HepG2 (cell line): ENCODE results near the gene COBLL1. TPM values are rescaled to one million over a fixed set of nuclear protein-coding genes. Genes with fewer than 3 reads are reported as not detected.

Experiments
- CREM ChIP-seq, 2 experiments: sonication (generic) in 1 of 2; formaldehyde crosslinking in 1 of 2; IDR thresholded peaks; 2 replicates each; pipeline versions ENCODE4 v1.4.0 to v1.6.1; 2016 to 2020; ENCODE audit warnings: antibody characterized with exemption in 1 of 2, mild to moderate bottlenecking in 1 of 2, missing genetic modification reagents in 1 of 2
- ELF3 ChIP-seq: IDR thresholded peaks from 2 replicates; pipeline ENCODE4 v1.6.1; 2016; ENCODE audit warnings: missing genetic modification reagents, missing compliant biosample characterization
- IRF1 ChIP-seq: sonication (generic); formaldehyde crosslinking; IDR thresholded peaks from 2 replicates; pipeline ENCODE4 v1.4.0; 2020; ENCODE audit warnings: low read depth, mild to moderate bottlenecking, missing genetic modification reagents
- LCORL ChIP-seq, 2 experiments: fragments of 450-650 bp in 1 of 2; sonication (generic) in 1 of 2; formaldehyde crosslinking in 1 of 2; IDR thresholded peaks; 2 replicates each; pipeline versions ENCODE4 v1.5.0 to v1.6.1; 2017 to 2020; ENCODE audit warnings: antibody characterized with exemption in 1 of 2, missing genetic modification reagents in 1 of 2
- MEIS1 ChIP-seq: sonication (generic); formaldehyde crosslinking; IDR thresholded peaks from 2 replicates; pipeline ENCODE4 v1.9.0; 2021; ENCODE audit warnings: mild to moderate bottlenecking, missing genetic modification reagents, moderate library complexity, borderline replicate concordance
- TFE3 ChIP-seq: IDR thresholded peaks from 2 replicates; pipeline ENCODE4 v1.6.1; 2016
- THAP11 ChIP-seq: IDR thresholded peaks from 2 replicates; pipeline ENCODE4 v1.6.1; 2016; ENCODE audit warnings: missing biosample characterization, missing genetic modification reagents
- ZNF12 ChIP-seq: sonication (generic); formaldehyde crosslinking; IDR thresholded peaks from 2 replicates; pipeline ENCODE4 v1.5.0; 2020; ENCODE audit warnings: missing genetic modification reagents
- ZNF205 ChIP-seq: IDR thresholded peaks from 2 replicates; pipeline ENCODE4 v1.6.1; 2018; ENCODE audit warnings: missing biosample characterization, missing genetic modification reagents
- ZNF317 ChIP-seq: sonication (generic); formaldehyde crosslinking; IDR thresholded peaks from 2 replicates; pipeline ENCODE4 v1.5.0; 2020; ENCODE audit warnings: mild to moderate bottlenecking, missing genetic modification reagents
- ZNF563 ChIP-seq: sonication (generic); formaldehyde crosslinking; IDR thresholded peaks from 2 replicates; pipeline ENCODE4 v1.8.0; 2022; ENCODE audit warnings: mild to moderate bottlenecking, moderate library complexity, missing genetic modification reagents
- ZNF710 ChIP-seq: sonication (generic); formaldehyde crosslinking; IDR thresholded peaks from 2 replicates; pipeline ENCODE4 v1.5.0; 2020; ENCODE audit warnings: mild to moderate bottlenecking, missing genetic modification reagents, borderline replicate concordance
- ZNF724P ChIP-seq: sonication (generic); formaldehyde crosslinking; IDR thresholded peaks from 2 replicates; pipeline ENCODE4 v1.8.0; 2022; ENCODE audit warnings: missing genetic modification reagents, borderline replicate concordance
- ZNF83 ChIP-seq: sonication (generic); formaldehyde crosslinking; IDR thresholded peaks from 2 replicates; pipeline ENCODE4 v1.4.0; 2020; ENCODE audit warnings: missing genetic modification reagents, mild to moderate bottlenecking, borderline replicate concordance
- ZNF839 ChIP-seq: sonication (generic); formaldehyde crosslinking; IDR thresholded peaks from 2 replicates; pipeline ENCODE4 v1.4.0; 2020; ENCODE audit warnings: missing genetic modification reagents, mild to moderate bottlenecking, borderline replicate concordance
- ZNF850 ChIP-seq: sonication (generic); formaldehyde crosslinking; conservative IDR thresholded peaks from 2 replicates; pipeline ENCODE4 v1.9.0; 2021; ENCODE audit warnings: mild to moderate bottlenecking, missing genetic modification reagents
- polyA plus RNA-seq, 8 experiments: library from polyadenylated mRNA; depleted of rRNA in 3 of 8; stranded (reverse) in 7 of 8; unstranded in 1 of 8; fragments of >200 nt; fragmentation: Illumina TruSeq in 4 of 8; extraction: Trizol in 4 of 8; gene quantifications; 2 replicates each; pipeline versions ENCODE4 v1.2.1 to v1.2.3, GENCODE V29; 2011 to 2016; ENCODE audit warnings: low read depth in 4 of 8, missing spikeins in 1 of 8, mixed read lengths in 1 of 8; ENCODE audit not compliant: insufficient read depth in 1 of 8
- total RNA-seq, 5 experiments: library from RNA; depleted of rRNA; stranded (reverse); fragments of >200 nt; fragmentation: Illumina TruSeq; extraction: Trizol; gene quantifications; 2 replicates each; pipeline ENCODE4 v1.2.3, GENCODE V29; 2016; ENCODE audit warnings: low read depth in 1 of 5

The COBLL1 gene
- total and polyA plus RNA-seq, 2 of the 13 experiments (the other 11 are each of a cell fraction or from before 2014, with no cell fraction given): 32.6 to 86.8 TPM

DNA sequence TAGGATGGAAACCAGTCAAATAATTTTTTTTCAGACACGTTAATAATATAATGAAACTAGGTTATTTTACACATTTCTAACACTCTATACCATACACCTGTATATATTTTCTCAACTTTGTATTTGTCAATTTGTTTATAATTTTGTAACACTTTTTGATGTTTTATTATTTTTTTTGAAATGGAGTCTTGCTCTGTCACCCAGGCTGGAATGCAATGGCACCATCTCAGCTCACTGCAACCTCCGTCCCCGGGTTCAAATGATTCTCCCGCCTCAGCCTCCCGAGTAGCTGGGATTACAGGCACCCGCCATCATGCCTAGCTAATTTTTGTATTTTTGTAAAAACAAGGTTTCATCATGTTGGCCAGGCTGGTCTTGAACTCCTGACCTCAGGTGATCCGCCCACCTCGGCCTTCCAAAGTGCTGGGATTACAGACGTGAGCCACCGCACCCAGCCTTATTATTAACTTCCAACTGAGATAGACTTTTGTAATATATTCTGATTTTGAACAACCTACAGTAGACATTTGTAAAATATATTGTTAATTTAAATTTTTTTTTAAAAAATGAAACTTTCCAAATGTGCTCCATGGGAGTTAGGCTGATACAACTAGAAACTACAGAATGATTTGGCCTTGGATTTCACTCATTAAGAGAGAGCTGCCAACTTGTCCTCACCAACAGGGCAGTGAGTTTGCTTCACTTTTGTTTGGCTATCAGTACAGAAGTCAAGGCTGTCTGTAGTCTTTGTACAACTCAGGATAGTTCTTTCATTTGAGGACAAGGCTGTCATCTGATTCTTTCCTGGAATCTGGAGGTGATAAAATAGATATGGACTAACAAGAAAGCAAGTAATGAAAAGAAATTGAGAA lies 33.9 kb upstream of the COBLL1 start (continued):
- peak; percentile 71; the same call in 1 of the 2 replicates for TF ChIP-seq ZNF710 (CRISPR knock-in tag)
- peak; percentile 76 for TF ChIP-seq ELF3
- no peak for TF ChIP-seq ZNF83 (CRISPR knock-in tag)
- TF ChIP-seq CREM (IDR thresholded peaks at IDR 0.05): peak; percentile 51; the same call in 1 of the 2 replicates
- no peak for TF ChIP-seq CREM (CRISPR knock-in tag; IDR thresholded peaks at IDR 0.05)
- no peak for TF ChIP-seq ZNF839 (CRISPR knock-in tag)
- TF ChIP-seq IRF1 (CRISPR knock-in tag): no peak
- peak; percentile 46; the same call in 1 of the 2 replicates for TF ChIP-seq ZNF205 (CRISPR knock-in tag)
- TF ChIP-seq THAP11 (CRISPR knock-in tag): peak; percentile 40
- TF ChIP-seq ZNF850 (CRISPR knock-in tag): no peak
- no peak for TF ChIP-seq ZNF724P
- peak; percentile 67; the same call in 1 of the 2 replicates for TF ChIP-seq TFE3 (CRISPR knock-in tag)
- peak; percentile 45; the same call in 1 of the 2 replicates for TF ChIP-seq ZNF317 (CRISPR knock-in tag)
- TF ChIP-seq ZNF563 (CRISPR knock-in tag): no peak
- TF ChIP-seq LCORL (IDR thresholded peaks at IDR 0.05): no peak
- peak; percentile 40; the same call in 1 of the 2 replicates for TF ChIP-seq LCORL (CRISPR knock-in tag; IDR thresholded peaks at IDR 0.05)
- TF ChIP-seq ZNF12: peak; percentile 45; the same call in 1 of the 2 replicates
- TF ChIP-seq MEIS1: no peak
